Measurements from ENCODE around the gene KCMF1. TPM values are rescaled to one million over a fixed set of nuclear protein-coding genes. Genes with fewer than 3 reads are reported as not detected.

The KCMF1 gene
- total and polyA plus RNA-seq, 2 of the 13 experiments (the other 11 are each of a cell fraction or from before 2014, with no cell fraction given): 62.1 to 116 TPM

DNA sequence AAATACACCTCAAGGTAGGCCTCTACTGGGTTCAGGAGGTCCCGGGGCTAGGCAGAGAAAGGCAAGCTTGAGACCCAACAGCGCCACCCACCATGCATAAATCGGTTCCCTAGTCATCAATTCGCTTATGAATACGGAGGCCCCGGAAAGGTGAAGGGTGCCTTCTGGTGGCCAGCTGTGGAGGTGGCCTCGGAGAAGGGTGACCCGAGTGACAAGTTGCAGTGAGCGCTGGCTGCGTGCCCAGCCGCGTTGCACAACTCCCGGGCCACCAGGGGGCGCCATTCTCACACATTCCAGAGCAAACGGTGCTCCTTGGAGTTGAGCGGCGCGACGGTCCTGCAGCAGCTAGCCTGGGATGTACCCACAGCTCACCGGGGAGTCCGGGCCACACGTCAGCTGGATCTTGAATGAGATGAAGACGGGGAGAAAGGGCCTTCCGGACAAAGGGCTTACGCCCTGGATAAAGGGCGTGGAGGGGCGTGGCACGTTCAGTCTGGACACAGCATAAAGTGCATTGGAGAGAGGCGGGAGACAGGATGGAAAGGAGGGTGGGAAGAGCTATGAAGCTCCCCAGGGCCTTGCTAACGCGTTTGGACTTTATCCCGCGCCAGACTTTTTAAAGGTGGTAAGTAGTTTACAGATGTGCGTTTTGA is 45.1 kb upstream of the KCMF1 start (continued):
- TF ChIP-seq, protein P1, sequence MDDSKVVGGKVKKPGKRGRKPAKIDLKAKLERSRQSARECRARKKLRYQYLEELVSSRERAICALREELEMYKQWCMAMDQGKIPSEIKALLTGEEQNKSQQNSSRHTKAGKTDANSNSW (CRISPR knock-in tag; IDR thresholded peaks at IDR 0.05; ENCODE audit: borderline replicate concordance): peak; percentile 86; the same call in 1 of the 2 replicates
- TF ChIP-seq, protein P2, sequence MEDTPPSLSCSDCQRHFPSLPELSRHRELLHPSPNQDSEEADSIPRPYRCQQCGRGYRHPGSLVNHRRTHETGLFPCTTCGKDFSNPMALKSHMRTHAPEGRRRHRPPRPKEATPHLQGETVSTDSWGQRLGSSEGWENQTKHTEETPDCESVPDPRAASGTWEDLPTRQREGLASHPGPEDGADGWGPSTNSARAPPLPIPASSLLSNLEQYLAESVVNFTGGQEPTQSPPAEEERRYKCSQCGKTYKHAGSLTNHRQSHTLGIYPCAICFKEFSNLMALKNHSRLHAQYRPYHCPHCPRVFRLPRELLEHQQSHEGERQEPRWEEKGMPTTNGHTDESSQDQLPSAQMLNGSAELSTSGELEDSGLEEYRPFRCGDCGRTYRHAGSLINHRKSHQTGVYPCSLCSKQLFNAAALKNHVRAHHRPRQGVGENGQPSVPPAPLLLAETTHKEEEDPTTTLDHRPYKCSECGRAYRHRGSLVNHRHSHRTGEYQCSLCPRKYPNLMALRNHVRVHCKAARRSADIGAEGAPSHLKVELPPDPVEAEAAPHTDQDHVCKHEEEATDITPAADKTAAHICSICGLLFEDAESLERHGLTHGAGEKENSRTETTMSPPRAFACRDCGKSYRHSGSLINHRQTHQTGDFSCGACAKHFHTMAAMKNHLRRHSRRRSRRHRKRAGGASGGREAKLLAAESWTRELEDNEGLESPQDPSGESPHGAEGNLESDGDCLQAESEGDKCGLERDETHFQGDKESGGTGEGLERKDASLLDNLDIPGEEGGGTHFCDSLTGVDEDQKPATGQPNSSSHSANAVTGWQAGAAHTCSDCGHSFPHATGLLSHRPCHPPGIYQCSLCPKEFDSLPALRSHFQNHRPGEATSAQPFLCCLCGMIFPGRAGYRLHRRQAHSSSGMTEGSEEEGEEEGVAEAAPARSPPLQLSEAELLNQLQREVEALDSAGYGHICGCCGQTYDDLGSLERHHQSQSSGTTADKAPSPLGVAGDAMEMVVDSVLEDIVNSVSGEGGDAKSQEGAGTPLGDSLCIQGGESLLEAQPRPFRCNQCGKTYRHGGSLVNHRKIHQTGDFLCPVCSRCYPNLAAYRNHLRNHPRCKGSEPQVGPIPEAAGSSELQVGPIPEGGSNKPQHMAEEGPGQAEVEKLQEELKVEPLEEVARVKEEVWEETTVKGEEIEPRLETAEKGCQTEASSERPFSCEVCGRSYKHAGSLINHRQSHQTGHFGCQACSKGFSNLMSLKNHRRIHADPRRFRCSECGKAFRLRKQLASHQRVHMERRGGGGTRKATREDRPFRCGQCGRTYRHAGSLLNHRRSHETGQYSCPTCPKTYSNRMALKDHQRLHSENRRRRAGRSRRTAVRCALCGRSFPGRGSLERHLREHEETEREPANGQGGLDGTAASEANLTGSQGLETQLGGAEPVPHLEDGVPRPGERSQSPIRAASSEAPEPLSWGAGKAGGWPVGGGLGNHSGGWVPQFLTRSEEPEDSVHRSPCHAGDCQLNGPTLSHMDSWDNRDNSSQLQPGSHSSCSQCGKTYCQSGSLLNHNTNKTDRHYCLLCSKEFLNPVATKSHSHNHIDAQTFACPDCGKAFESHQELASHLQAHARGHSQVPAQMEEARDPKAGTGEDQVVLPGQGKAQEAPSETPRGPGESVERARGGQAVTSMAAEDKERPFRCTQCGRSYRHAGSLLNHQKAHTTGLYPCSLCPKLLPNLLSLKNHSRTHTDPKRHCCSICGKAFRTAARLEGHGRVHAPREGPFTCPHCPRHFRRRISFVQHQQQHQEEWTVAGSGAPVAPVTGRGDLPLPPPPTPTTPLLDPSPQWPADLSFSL (CRISPR knock-in tag; IDR thresholded peaks at IDR 0.05): no peak
- no peak for TF ChIP-seq ZNF496 (CRISPR knock-in tag; IDR thresholded peaks at IDR 0.05; ENCODE audit: insufficient replicate concordance)
- no peak; the same call in 1 of the 2 replicates for TF ChIP-seq ZNF616 (CRISPR knock-in tag; IDR thresholded peaks at IDR 0.05; ENCODE audit: low read depth)
- TF ChIP-seq NFIB (CRISPR knock-in tag; IDR thresholded peaks at IDR 0.05; ENCODE audit: borderline replicate concordance): no peak
- peak; percentile 14; the same call in 1 of the 2 replicates for TF ChIP-seq EED (CRISPR knock-in tag; IDR thresholded peaks at IDR 0.05)
- TF ChIP-seq ZNF569 (CRISPR knock-in tag; IDR thresholded peaks at IDR 0.05; ENCODE audit: borderline replicate concordance): no peak
- TF ChIP-seq, protein P3, sequence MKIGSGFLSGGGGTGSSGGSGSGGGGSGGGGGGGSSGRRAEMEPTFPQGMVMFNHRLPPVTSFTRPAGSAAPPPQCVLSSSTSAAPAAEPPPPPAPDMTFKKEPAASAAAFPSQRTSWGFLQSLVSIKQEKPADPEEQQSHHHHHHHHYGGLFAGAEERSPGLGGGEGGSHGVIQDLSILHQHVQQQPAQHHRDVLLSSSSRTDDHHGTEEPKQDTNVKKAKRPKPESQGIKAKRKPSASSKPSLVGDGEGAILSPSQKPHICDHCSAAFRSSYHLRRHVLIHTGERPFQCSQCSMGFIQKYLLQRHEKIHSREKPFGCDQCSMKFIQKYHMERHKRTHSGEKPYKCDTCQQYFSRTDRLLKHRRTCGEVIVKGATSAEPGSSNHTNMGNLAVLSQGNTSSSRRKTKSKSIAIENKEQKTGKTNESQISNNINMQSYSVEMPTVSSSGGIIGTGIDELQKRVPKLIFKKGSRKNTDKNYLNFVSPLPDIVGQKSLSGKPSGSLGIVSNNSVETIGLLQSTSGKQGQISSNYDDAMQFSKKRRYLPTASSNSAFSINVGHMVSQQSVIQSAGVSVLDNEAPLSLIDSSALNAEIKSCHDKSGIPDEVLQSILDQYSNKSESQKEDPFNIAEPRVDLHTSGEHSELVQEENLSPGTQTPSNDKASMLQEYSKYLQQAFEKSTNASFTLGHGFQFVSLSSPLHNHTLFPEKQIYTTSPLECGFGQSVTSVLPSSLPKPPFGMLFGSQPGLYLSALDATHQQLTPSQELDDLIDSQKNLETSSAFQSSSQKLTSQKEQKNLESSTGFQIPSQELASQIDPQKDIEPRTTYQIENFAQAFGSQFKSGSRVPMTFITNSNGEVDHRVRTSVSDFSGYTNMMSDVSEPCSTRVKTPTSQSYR (CRISPR knock-in tag; IDR thresholded peaks at IDR 0.05; ENCODE audit: borderline replicate concordance): peak; percentile 60; the same call in 1 of the 2 replicates
- peak; percentile 94 for TF ChIP-seq ATF7-NPFF (CRISPR knock-in tag; IDR thresholded peaks at IDR 0.05; ENCODE audit: low read depth)
- 0 out of 2 replicates have a peak, but pooled peaks have one; percentile 39 for TF ChIP-seq RFX3 (CRISPR knock-in tag; IDR thresholded peaks at IDR 0.05)
- TF ChIP-seq, protein P4, sequence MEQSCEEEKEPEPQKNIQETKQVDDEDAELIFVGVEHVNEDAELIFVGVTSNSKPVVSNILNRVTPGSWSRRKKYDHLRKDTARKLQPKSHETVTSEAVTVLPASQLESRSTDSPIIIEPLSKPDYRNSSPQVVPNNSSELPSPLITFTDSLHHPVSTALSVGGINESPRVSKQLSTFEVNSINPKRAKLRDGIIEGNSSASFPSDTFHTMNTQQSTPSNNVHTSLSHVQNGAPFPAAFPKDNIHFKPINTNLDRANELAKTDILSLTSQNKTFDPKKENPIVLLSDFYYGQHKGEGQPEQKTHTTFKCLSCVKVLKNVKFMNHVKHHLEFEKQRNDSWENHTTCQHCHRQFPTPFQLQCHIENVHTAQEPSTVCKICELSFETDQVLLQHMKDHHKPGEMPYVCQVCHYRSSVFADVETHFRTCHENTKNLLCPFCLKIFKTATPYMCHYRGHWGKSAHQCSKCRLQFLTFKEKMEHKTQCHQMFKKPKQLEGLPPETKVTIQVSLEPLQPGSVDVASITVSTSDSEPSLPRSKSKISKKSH (CRISPR knock-in tag; IDR thresholded peaks at IDR 0.05; ENCODE audit: borderline replicate concordance): peak; percentile 77
- peak; percentile 99 for TF ChIP-seq SALL1 (CRISPR knock-in tag; IDR thresholded peaks at IDR 0.05)
- TF ChIP-seq STAT5B (CRISPR knock-in tag; IDR thresholded peaks at IDR 0.05): peak; percentile 73; the same call in 1 of the 2 replicates
- no peak for TF ChIP-seq CAMTA2 (CRISPR knock-in tag; IDR thresholded peaks at IDR 0.05; ENCODE audit: borderline replicate concordance)
- TF ChIP-seq, protein P5, sequence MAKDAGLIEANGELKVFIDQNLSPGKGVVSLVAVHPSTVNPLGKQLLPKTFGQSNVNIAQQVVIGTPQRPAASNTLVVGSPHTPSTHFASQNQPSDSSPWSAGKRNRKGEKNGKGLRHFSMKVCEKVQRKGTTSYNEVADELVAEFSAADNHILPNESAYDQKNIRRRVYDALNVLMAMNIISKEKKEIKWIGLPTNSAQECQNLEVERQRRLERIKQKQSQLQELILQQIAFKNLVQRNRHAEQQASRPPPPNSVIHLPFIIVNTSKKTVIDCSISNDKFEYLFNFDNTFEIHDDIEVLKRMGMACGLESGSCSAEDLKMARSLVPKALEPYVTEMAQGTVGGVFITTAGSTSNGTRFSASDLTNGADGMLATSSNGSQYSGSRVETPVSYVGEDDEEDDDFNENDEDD (CRISPR knock-in tag; IDR thresholded peaks at IDR 0.05; ENCODE audit: borderline replicate concordance): peak; percentile 88; the same call in 1 of the 2 replicates
